H1 (cell line): ENCODE results near the gene SMIM24. TPM values are rescaled to one million over a fixed set of nuclear protein-coding genes. Genes with fewer than 3 reads are reported as not detected.

Experiments
- BCL11A ChIP-seq, 2 experiments: IDR thresholded peaks; one replicate each; pipeline ENCODE4 v1.6.1; 2011; ENCODE audit warnings: low read depth in 2 of 2, low read length in 2 of 2, mild to moderate bottlenecking in 2 of 2
- EGR1 ChIP-seq: IDR thresholded peaks from 2 replicates; pipeline ENCODE4 v1.6.1; 2011; ENCODE audit warnings: low read depth, low read length, borderline replicate concordance
- EP300 ChIP-seq, 2 experiments: IDR thresholded peaks; 1 replicate in 1 of 2; 2 replicates in 1 of 2; pipeline ENCODE4 v1.6.1; 2011 to 2012; ENCODE audit warnings: low read depth in 2 of 2, low read length in 2 of 2, mild to moderate bottlenecking in 2 of 2, borderline replicate concordance in 1 of 2, inconsistent platforms in 1 of 2, moderate library complexity in 1 of 2
- HDAC6 ChIP-seq: IDR thresholded peaks from one replicate; pipeline ENCODE4 v1.7.1; 2012; ENCODE audit warnings: low read depth, mild to moderate bottlenecking, inconsistent platforms, low read length, moderate library complexity
- MAFK ChIP-seq: IDR thresholded peaks from 2 replicates; pipeline ENCODE4 v1.6.1; 2012; ENCODE audit warnings: low read depth, mild to moderate bottlenecking, improper control_type of control experiment, low read length
- POLR2AphosphoS5 ChIP-seq: IDR thresholded peaks from 2 replicates; pipeline ENCODE4 v1.6.1; 2011; ENCODE audit warnings: low read depth, low read length
- RFX5 ChIP-seq: IDR thresholded peaks from 2 replicates; pipeline ENCODE4 v1.6.1; 2011; ENCODE audit warnings: low read depth, low read length, improper control_type of control experiment, borderline replicate concordance
- polyA plus RNA-seq, 7 experiments: library from polyadenylated mRNA; depleted of rRNA in 3 of 7; stranded (reverse) in 5 of 7; unstranded in 2 of 7; fragments of >200 nt in 5 of 7; fragments of 200-250 nt in 2 of 7; gene quantifications; 1 replicate in 5 of 7; 2 replicates in 1 of 7; 4 replicates in 1 of 7; pipeline versions ENCODE4 v1.2.1 to v1.2.3, GENCODE V29; 2011 to 2013; ENCODE audit warnings: missing spikeins in 2 of 7, mixed read lengths in 2 of 7
- total RNA-seq: library from RNA; stranded (reverse); fragmentation: NEBNext Ultra II Directional; extraction: Animal tissue kit (Norgen Biotek cat#: 25700); gene quantifications from 2 replicates; pipeline ENCODE4 v1.2.1, GENCODE V29; 2021

Gene SMIM24
- total and polyA plus RNA-seq, 2 of the 8 experiments (the other 6 are each of a cell fraction or from before 2014, with no cell fraction given): 3.8 to 4.5 TPM

DNA sequence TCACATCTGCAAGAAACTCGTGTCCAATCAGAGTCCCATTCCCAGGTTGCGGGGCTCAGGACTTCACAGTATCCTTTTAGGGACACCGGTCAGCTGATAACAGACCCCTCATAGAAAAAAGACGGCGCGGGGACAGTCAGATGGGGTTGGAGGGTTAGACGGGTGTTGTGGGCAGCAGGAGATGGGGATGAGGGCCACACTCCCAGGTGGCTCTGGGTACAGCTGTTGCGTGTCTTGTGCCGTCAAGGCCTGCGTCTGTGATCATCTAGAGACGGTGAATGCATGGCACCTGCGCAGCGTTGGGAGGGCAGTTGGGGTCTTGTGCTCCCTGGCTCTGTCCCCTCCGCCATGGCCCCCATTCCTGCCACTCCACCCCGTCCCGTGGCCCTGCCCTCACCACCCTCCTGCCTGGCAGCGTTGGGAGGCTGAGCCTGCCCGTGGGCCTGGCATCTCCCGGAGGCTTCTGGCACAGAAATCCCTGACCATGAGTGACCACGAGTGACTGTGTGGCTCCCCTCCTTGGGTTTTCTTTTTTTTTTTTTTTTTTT is 44.7 kb upstream of the SMIM24 start (continued):
- no peak for TF ChIP-seq EP300 (IDR thresholded peaks at IDR 0.05; ENCODE audit: borderline replicate concordance in 1 of 2, low read depth in 2 of 2, low read length in 2 of 2)
- no peak for TF ChIP-seq EGR1
- TF ChIP-seq MAFK: no peak
- TF ChIP-seq POLR2AphosphoS5: no peak
- TF ChIP-seq BCL11A (IDR thresholded peaks at IDR 0.05; ENCODE audit: low read depth in 2 of 2, low read length in 2 of 2): no peak
- no peak for TF ChIP-seq RFX5
- TF ChIP-seq HDAC6: no peak
